Upper lobe of left lung (tissue), 6 donors: ENCODE data around the gene CPNE5. TPM values are rescaled to one million over a fixed set of nuclear protein-coding genes. Genes with fewer than 3 reads are reported as not detected.

ENCODE experiments used
- ATAC-seq, 2 donors: fragments of 200-7000 bp; cut with Tn5 transposase; one replicate each; pipeline ENCODE4 v1.9.1; 2022; ENCODE audit warnings: mild to moderate bottlenecking in 2 of 2, moderate library complexity in 2 of 2; ENCODE audit not compliant: low FRiP score in 2 of 2
- DNase-seq, 2 donors: peaks; one replicate each; pipeline ENCODE4 v3.0.0-alpha.2; 2019 to 2020
- H3K27ac ChIP-seq, 4 donors: fragments of 200-600 bp; sonication (generic); one replicate each; pipeline ENCODE4 v1.5.1; 2016 to 2019
- H3K27me3 ChIP-seq, 4 donors: fragments of 200-600 bp; sonication (generic); one replicate each; pipeline ENCODE4 v1.5.1; 2017 to 2019
- H3K36me3 ChIP-seq, 4 donors: fragments of 200-600 bp; sonication (generic); one replicate each; pipeline ENCODE4 v1.5.1; 2016 to 2019
- H3K4me1 ChIP-seq, 4 donors: fragments of 200-600 bp; sonication (generic); one replicate each; pipeline ENCODE4 v1.5.1; 2018 to 2019
- H3K4me3 ChIP-seq, 4 donors: fragments of 200-600 bp; sonication (generic); one replicate each; pipeline ENCODE4 v1.5.1; 2017 to 2019; ENCODE audit warnings: mild to moderate bottlenecking in 2 of 4, moderate library complexity in 1 of 4
- H3K9me3 ChIP-seq, 4 donors: fragments of 200-600 bp; sonication (generic); one replicate each; pipeline ENCODE4 v1.5.1; 2018 to 2019
- EP300 ChIP-seq, 4 donors: sonication (generic); formaldehyde crosslinking; IDR thresholded peaks; one replicate each; pipeline ENCODE4 v1.5.1; 2017; ENCODE audit warnings: antibody characterized with exemption in 4 of 4, control low read depth in 2 of 4
- POLR2A ChIP-seq, 4 donors: fragments of 450-650 bp; IDR thresholded peaks; one replicate each; pipeline ENCODE4 v1.5.1; 2016 to 2017; ENCODE audit warnings: antibody characterized with exemption in 4 of 4, mild to moderate bottlenecking in 2 of 4
- POLR2AphosphoS5 ChIP-seq, 2 donors: sonication (generic); formaldehyde crosslinking; IDR thresholded peaks; one replicate each; pipeline ENCODE4 v1.5.1; 2017; ENCODE audit warnings: antibody characterized with exemption in 2 of 2
- WGBS, 2 donors: methylation state at CpG; one replicate each; pipeline ENCODE4 v1.1.5; 2017 to 2018; 5-methylcytosine and 5-hydroxymethylcytosine counted together
- total RNA-seq, 6 donors: library from RNA; depleted of rRNA in 4 of 6; stranded (reverse); fragments of >200 nt in 4 of 6; gene quantifications; one replicate each; pipeline versions ENCODE4 v1.1.0 to v1.2.1, GENCODE V29; 2016 to 2021
- TF ChIP-seq, protein P1 (sequence below), 6 experiments: fragments of 450-650 bp in 4 of 6; fragments of 200-600 bp in 2 of 6; sonication (generic) in 2 of 6; IDR thresholded peaks; one replicate each; pipeline ENCODE4 v1.5.1; 2016 to 2019; ENCODE audit warnings: antibody characterized with exemption in 6 of 6
- donor health status: DM: no; HTN: no; CAD: no; lungs with moderate emphysema.
- donor health status: DM: no; HTN: yes; CAD: no; lungs with severe emphysema.

Gene CPNE5
- total RNA-seq, 6 donors from 2014 or later: 0.89 to 5.4 (median 2.5) TPM

DNA sequence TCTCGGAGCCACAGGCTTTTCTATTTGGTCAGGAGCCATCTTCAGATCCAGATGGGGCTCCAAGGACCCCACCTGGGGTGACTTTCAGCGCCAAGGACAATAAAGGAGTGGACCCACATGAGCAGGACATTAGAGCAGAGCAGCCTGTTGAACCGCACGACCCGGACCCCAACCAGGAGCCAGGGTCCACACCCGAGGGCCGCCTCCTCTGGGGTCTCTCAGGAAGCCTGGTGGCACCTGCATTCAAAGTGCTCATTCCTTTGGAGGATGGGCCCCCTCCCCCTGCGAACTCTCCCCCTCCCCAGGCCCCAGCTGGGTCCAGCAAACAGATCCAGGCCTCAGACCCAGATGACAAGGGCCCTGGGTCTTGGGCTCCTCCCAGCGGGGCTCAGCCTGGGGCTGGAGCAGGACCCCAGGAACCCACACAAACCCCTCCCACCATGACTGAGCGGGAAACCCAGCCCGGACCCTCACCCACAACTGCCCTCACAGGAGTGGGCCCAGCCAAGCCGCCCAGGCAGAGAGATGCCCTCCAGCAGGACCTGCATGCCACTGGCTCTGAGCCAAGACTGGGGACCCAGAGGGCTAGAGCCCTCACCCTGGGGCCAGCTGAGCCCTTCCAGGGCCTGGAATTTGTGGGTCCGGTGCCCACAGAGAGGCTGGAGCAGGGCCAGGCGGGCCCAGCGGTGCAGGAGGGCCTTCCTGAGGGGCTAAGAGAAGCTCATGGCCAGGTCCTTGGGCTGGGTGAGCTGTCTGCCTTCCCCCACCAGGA is 117.7 kb downstream of the CPNE5 start:
- Histone ChIP-seq H3K36me3 (no peaks in the 10 kb centered on the region), H3K4me1 (no peaks in the 10 kb centered on the region), H3K27ac (no peak overlapping the region), H3K4me3 (no peak overlapping the region), H3K27me3 (no peaks in the 10 kb centered on the region), H3K9me3 (no peaks in the 10 kb centered on the region)
- TF ChIP-seq, protein P1, sequence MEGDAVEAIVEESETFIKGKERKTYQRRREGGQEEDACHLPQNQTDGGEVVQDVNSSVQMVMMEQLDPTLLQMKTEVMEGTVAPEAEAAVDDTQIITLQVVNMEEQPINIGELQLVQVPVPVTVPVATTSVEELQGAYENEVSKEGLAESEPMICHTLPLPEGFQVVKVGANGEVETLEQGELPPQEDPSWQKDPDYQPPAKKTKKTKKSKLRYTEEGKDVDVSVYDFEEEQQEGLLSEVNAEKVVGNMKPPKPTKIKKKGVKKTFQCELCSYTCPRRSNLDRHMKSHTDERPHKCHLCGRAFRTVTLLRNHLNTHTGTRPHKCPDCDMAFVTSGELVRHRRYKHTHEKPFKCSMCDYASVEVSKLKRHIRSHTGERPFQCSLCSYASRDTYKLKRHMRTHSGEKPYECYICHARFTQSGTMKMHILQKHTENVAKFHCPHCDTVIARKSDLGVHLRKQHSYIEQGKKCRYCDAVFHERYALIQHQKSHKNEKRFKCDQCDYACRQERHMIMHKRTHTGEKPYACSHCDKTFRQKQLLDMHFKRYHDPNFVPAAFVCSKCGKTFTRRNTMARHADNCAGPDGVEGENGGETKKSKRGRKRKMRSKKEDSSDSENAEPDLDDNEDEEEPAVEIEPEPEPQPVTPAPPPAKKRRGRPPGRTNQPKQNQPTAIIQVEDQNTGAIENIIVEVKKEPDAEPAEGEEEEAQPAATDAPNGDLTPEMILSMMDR (IDR thresholded peaks at IDR 0.05): no peak
- TF ChIP-seq POLR2AphosphoS5 (IDR thresholded peaks at IDR 0.05) (no peak), POLR2A (IDR thresholded peaks at IDR 0.05) (no peak), EP300 (IDR thresholded peaks at IDR 0.05) (no peak)
- 90 to 94% methylated on average over 3 to 13 of the region's 15 CpGs for WGBS, 2 donors
- DNase-seq (no peak), ATAC-seq (no peak)

DNA sequence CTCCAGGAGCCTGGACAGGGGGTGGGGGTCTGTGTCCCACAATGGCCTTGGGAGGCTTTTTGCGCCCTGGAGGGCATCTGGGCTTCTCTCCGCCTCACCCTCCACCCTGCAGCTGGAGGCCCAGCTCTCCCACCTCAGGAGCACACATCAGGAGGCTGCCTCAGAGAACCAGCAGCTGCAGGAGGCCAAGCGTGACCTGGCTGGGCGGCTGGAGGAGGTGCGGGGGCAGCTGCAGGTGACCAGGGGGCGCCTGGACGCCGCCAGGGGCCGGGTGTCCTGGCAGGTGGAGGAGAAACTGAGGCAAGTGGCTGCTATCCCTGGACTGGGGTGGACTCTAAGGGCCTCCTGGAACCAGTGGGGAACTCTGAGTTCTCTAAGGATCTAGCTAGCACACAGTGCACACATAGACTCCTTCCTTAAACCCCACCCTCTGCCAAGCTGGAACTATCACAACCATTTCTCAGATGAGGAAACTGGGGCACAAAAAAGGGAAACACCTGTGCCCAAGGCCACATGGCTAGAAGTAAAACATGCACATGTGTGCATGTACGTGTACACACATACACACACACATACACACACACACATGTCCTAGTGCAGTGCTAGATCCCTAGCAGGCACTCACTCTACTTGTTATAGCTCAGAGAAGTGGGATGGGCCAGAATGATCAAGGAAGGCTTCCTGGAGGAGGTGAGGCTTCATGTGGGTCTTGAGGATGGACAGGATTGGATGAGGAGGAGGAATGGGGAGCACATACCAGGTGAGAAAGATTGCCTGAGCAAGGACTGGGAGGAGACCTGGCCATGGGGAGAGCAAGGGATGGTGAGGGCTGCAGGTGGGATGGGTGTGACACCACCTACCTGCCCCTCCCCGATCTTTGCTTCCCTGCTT is 118.7 kb downstream of the CPNE5 start:
- no peaks in the 10 kb centered on the region for H3K27me3 ChIP-seq
- no peak overlapping the region for H3K27ac ChIP-seq
- no peaks in the 10 kb centered on the region for H3K4me1 ChIP-seq
- TF ChIP-seq POLR2AphosphoS5 (IDR thresholded peaks at IDR 0.05) (no peak), EP300 (IDR thresholded peaks at IDR 0.05) (no peak), POLR2A (IDR thresholded peaks at IDR 0.05) (no peak)
- TF ChIP-seq, protein P1 (IDR thresholded peaks at IDR 0.05): no peak
- ATAC-seq (no peak), DNase-seq (no peak)
- no peaks in the 10 kb centered on the region for H3K9me3 ChIP-seq
- WGBS, 2 donors: 83 to 91% methylated on average over 4 to 9 of the region's 11 CpGs
- no peak overlapping the region for H3K4me3 ChIP-seq
- H3K36me3 ChIP-seq: no peaks in the 10 kb centered on the region

DNA sequence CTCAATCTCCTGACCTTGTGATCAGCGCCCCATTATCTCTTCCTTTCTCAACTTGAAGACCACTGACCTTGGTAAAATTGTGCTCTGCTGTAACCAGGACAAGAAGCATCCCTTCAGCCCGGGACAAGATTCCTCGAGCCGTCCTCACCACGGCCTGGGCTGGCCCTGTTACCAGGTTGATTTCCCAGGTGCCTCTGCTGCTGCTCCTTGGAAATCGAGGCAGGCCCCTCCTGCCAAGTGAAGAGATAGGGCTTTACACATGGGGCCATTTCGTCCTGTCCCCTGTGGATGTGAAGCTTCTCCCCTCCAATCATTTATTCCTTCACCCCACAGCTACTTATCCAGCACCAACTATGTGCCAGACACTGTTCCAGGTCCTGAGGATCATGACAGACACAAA is 120.1 kb downstream of the CPNE5 start:
- Histone ChIP-seq H3K27me3 (no peaks in the 10 kb centered on the region), H3K4me1 (no peaks in the 10 kb centered on the region), H3K4me3 (no peak overlapping the region), H3K36me3 (no peaks in the 10 kb centered on the region), H3K27ac (no peak overlapping the region), H3K9me3 (no peaks in the 10 kb centered on the region)
- TF ChIP-seq, protein P1 (IDR thresholded peaks at IDR 0.05): no peak
- TF ChIP-seq EP300 (IDR thresholded peaks at IDR 0.05) (no peak), POLR2AphosphoS5 (IDR thresholded peaks at IDR 0.05) (no peak), POLR2A (IDR thresholded peaks at IDR 0.05) (no peak)
- no peak for ATAC-seq
- 89 to 99% methylated on average over 7 of the region's 7 CpGs for WGBS, 2 donors
- no peak for DNase-seq

DNA sequence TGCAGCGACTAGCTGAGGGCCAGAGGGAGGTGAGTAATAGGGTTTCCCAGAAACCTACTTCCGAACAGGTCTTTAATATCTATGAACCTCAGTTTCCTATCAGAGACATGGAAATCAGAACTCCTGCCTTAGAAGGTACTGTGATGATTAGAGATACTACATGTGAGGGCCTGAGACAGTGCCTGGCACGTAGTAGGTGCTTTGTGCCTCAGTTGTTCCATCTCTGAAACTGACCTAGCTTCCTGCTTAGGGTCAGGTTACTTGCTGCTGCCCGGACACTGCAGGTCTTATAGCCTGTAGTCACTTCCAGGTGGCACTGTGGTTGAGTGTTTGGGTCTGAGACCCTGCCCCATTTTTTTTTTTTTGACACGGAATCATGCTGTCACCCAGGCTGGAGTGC is 120.7 kb downstream of the CPNE5 start:
- H3K4me3 ChIP-seq: no peak overlapping the region
- no peak for TF ChIP-seq POLR2AphosphoS5 (IDR thresholded peaks at IDR 0.05)
- no peak for TF ChIP-seq POLR2A (IDR thresholded peaks at IDR 0.05)
- TF ChIP-seq, protein P1 (IDR thresholded peaks at IDR 0.05): no peak
- TF ChIP-seq EP300 (IDR thresholded peaks at IDR 0.05): no peak
- H3K36me3 ChIP-seq: no peaks in the 10 kb centered on the region
- H3K4me1 ChIP-seq: no peaks in the 10 kb centered on the region
- DNase-seq (no peak), ATAC-seq (no peak)
- WGBS, 2 donors: 72 to 79% methylated on average over 4 to 5 of the region's 5 CpGs
- no peaks in the 10 kb centered on the region for H3K27me3 ChIP-seq
- no peaks in the 10 kb centered on the region for H3K9me3 ChIP-seq
- H3K27ac ChIP-seq: no peak overlapping the region
